Measurements from ENCODE around the gene C6orf118.

GRCh38 chr6:165266621-165267020, 42.8 kb downstream of the C6orf118 start:
- TF ChIP-seq MAX (IDR thresholded peaks at IDR 0.05) (no peak), CREB1 (IDR thresholded peaks at IDR 0.05; ENCODE audit: low read depth) (no peak), TAF1 (IDR thresholded peaks at IDR 0.05; ENCODE audit: low read depth) (no peak), YY1 (IDR thresholded peaks at IDR 0.05; ENCODE audit: low read depth) (no peak), EP300 (IDR thresholded peaks at IDR 0.05; ENCODE audit: borderline replicate concordance) (no peak), TCF12 (IDR thresholded peaks at IDR 0.05; ENCODE audit: low read depth) (no peak)

All from Ishikawa (cell line).